HepG2 (cell line): Measurements from ENCODE around the gene GDI1. TPM values are rescaled to one million over a fixed set of nuclear protein-coding genes. Genes with fewer than 3 reads are reported as not detected.

ENCODE experiments used
- AGO1 ChIP-seq: fragments of 200-400 bp; formaldehyde crosslinking; IDR thresholded peaks from 2 replicates; pipeline ENCODE4 v1.6.1; 2017; ENCODE audit warnings: mild to moderate bottlenecking, low read depth, low read length, moderate library complexity; ENCODE audit not compliant: poor library complexity, severe bottlenecking
- CAMTA2 ChIP-seq: sonication (generic); formaldehyde crosslinking; IDR thresholded peaks from 2 replicates; pipeline ENCODE4 v1.4.0; 2020; ENCODE audit warnings: mild to moderate bottlenecking, missing genetic modification reagents, borderline replicate concordance
- FOXP1 ChIP-seq, 2 experiments: fragments of 450-650 bp in 1 of 2; IDR thresholded peaks; 2 replicates each; pipeline ENCODE4 v1.6.1; 2017 to 2018; ENCODE audit warnings: antibody characterized with exemption in 1 of 2
- GZF1 ChIP-seq: sonication (generic); formaldehyde crosslinking; IDR thresholded peaks from 2 replicates; pipeline ENCODE4 v1.5.1; 2020; ENCODE audit warnings: mild to moderate bottlenecking, missing genetic modification reagents
- HHEX ChIP-seq: IDR thresholded peaks from 2 replicates; pipeline ENCODE4 v1.6.1; 2016; ENCODE audit warnings: control low read depth
- HOXD1 ChIP-seq: sonication (generic); formaldehyde crosslinking; IDR thresholded peaks from 2 replicates; pipeline ENCODE4 v1.5.0; 2020; ENCODE audit warnings: missing genetic modification reagents
- NR2F6 ChIP-seq, 2 experiments: IDR thresholded peaks; 2 replicates each; pipeline ENCODE4 v1.6.1; 2016; ENCODE audit warnings: antibody characterized with exemption in 1 of 2, mild to moderate bottlenecking in 1 of 2
- PLRG1 ChIP-seq: fragments of 450-650 bp; conservative IDR thresholded peaks from 2 replicates; pipeline ENCODE4 v1.6.1; 2016
- PLSCR1 ChIP-seq: sonication (generic); formaldehyde crosslinking; IDR thresholded peaks from 2 replicates; pipeline ENCODE4 v1.5.0; 2020; ENCODE audit warnings: missing genetic modification reagents, mild to moderate bottlenecking, borderline replicate concordance
- POLR2G ChIP-seq: fragments of 200-400 bp; formaldehyde crosslinking; IDR thresholded peaks from 2 replicates; pipeline ENCODE4 v1.6.1; 2018; ENCODE audit warnings: mild to moderate bottlenecking, low read depth, low read length, moderate library complexity
- PREB ChIP-seq: sonication (generic); formaldehyde crosslinking; IDR thresholded peaks from 2 replicates; pipeline ENCODE4 v1.4.0; 2020; ENCODE audit warnings: missing genetic modification reagents
- SKI ChIP-seq: fragments of 450-650 bp; IDR thresholded peaks from one replicate; pipeline ENCODE4 v1.6.1; 2018; ENCODE audit warnings: mild to moderate bottlenecking; ENCODE audit not compliant: partially characterized antibody
- U2AF2 ChIP-seq: fragments of 200-400 bp; formaldehyde crosslinking; IDR thresholded peaks from 2 replicates; pipeline ENCODE4 v1.6.1; 2017; ENCODE audit warnings: low read depth, mild to moderate bottlenecking, low read length
- ZNF276 ChIP-seq: sonication (generic); formaldehyde crosslinking; IDR thresholded peaks from 2 replicates; pipeline ENCODE4 v1.4.0; 2020; ENCODE audit warnings: mild to moderate bottlenecking, low read depth, missing genetic modification reagents
- ZNF296 ChIP-seq: sonication (generic); formaldehyde crosslinking; conservative IDR thresholded peaks from 2 replicates; pipeline ENCODE4 v1.5.0; 2020; ENCODE audit warnings: mild to moderate bottlenecking, missing genetic modification reagents
- ZNF546 ChIP-seq: sonication (generic); formaldehyde crosslinking; conservative IDR thresholded peaks from 2 replicates; pipeline ENCODE4 v1.8.1; 2023; ENCODE audit warnings: mild to moderate bottlenecking, missing genetic modification reagents
- ZNF547 ChIP-seq: sonication (generic); formaldehyde crosslinking; IDR thresholded peaks from 2 replicates; pipeline ENCODE4 v1.5.1; 2020; ENCODE audit warnings: mild to moderate bottlenecking, missing genetic modification reagents
- ZNF609 ChIP-seq: sonication (generic); formaldehyde crosslinking; IDR thresholded peaks from 2 replicates; pipeline ENCODE4 v1.4.0; 2020; ENCODE audit warnings: mild to moderate bottlenecking, missing genetic modification reagents, borderline replicate concordance
- ZNF691 ChIP-seq: sonication (generic); formaldehyde crosslinking; IDR thresholded peaks from 2 replicates; pipeline ENCODE4 v1.4.0; 2020; ENCODE audit warnings: missing genetic modification reagents, low read depth, mild to moderate bottlenecking, borderline replicate concordance
- ZNF746 ChIP-seq: sonication (generic); formaldehyde crosslinking; IDR thresholded peaks from 2 replicates; pipeline ENCODE4 v1.8.0; 2022; ENCODE audit warnings: mild to moderate bottlenecking, missing genetic modification reagents
- polyA plus RNA-seq, 8 experiments: library from polyadenylated mRNA; depleted of rRNA in 3 of 8; stranded (reverse) in 7 of 8; unstranded in 1 of 8; fragments of >200 nt; fragmentation: Illumina TruSeq in 4 of 8; extraction: Trizol in 4 of 8; gene quantifications; 2 replicates each; pipeline versions ENCODE4 v1.2.1 to v1.2.3, GENCODE V29; 2011 to 2016; ENCODE audit warnings: low read depth in 4 of 8, missing spikeins in 1 of 8, mixed read lengths in 1 of 8; ENCODE audit not compliant: insufficient read depth in 1 of 8
- total RNA-seq, 5 experiments: library from RNA; depleted of rRNA; stranded (reverse); fragments of >200 nt; fragmentation: Illumina TruSeq; extraction: Trizol; gene quantifications; 2 replicates each; pipeline ENCODE4 v1.2.3, GENCODE V29; 2016; ENCODE audit warnings: low read depth in 1 of 5

The GDI1 gene
- total and polyA plus RNA-seq, 2 of the 13 experiments (the other 11 are each of a cell fraction or from before 2014, with no cell fraction given): 17.4 to 105 TPM

GRCh38 chrX:154396973-154397887 lies 39.7 kb upstream of the GDI1 start (continued):
- TF ChIP-seq ZNF609 (CRISPR knock-in tag) (no peak), SKI (no peak), HHEX (CRISPR knock-in tag) (no peak), HOXD1 (CRISPR knock-in tag) (no peak), ZNF746 (no peak), ZNF547 (no peak; the same call in 1 of the 2 replicates), ZNF691 (no peak), AGO1 (no peak), POLR2G (peak; percentile 8; the same call in 1 of the 2 replicates), PLSCR1 (CRISPR knock-in tag) (no peak), FOXP1 (IDR thresholded peaks at IDR 0.05) (no peak), FOXP1 (CRISPR knock-in tag; IDR thresholded peaks at IDR 0.05) (no peak), PREB (CRISPR knock-in tag) (no peak), PLRG1 (no peak), ZNF296 (CRISPR knock-in tag) (no peak), ZNF546 (no peak), CAMTA2 (CRISPR knock-in tag) (no peak), NR2F6 (IDR thresholded peaks at IDR 0.05) (no peak), NR2F6 (CRISPR knock-in tag; IDR thresholded peaks at IDR 0.05) (no peak), ZNF276 (CRISPR knock-in tag) (no peak), GZF1 (no peak), U2AF2 (no peak)
